Neutrophil (primary cell): ENCODE data around the gene KCNQ2.

Experiments used
- H3K27ac ChIP-seq: fragments of 200-600 bp; sonication (generic); 2 replicates; pipeline ENCODE4 v1.5.1; 2016; ENCODE audit warnings: mild to moderate bottlenecking, moderate library complexity
- H3K27me3 ChIP-seq: fragments of 200-600 bp; sonication (generic); 2 replicates; pipeline ENCODE4 v1.6.0; 2016; ENCODE audit warnings: mild to moderate bottlenecking
- H3K36me3 ChIP-seq: fragments of 200-600 bp; sonication (generic); 2 replicates; pipeline ENCODE4 v1.5.1; 2017
- H3K4me1 ChIP-seq, 2 experiments: fragments of 200-600 bp in 1 of 2; sonication (generic) in 1 of 2; 1 replicate in 1 of 2; 2 replicates in 1 of 2; pipeline versions ENCODE4 v1.5.1 to v1.6.1; 2013 to 2016; ENCODE audit warnings: low read depth in 1 of 2, low read length in 1 of 2, mild to moderate bottlenecking in 1 of 2, moderate library complexity in 1 of 2; ENCODE audit not compliant: control insufficient read depth in 1 of 2, insufficient read depth in 1 of 2
- H3K4me3 ChIP-seq, 2 experiments: fragments of 200-600 bp in 1 of 2; sonication (generic) in 1 of 2; 1 replicate in 1 of 2; 2 replicates in 1 of 2; pipeline ENCODE4 v1.5.1; 2013 to 2016; ENCODE audit warnings: low read depth in 1 of 2, low read length in 1 of 2, mild to moderate bottlenecking in 1 of 2, moderate library complexity in 1 of 2
- H3K9me3 ChIP-seq: fragments of 200-600 bp; sonication (generic); 2 replicates; pipeline ENCODE4 v1.5.1; 2016
- TF ChIP-seq, protein P1 (sequence below): fragments of 200-600 bp; sonication (generic); IDR thresholded peaks from 2 replicates; pipeline ENCODE4 v1.5.1; 2016; ENCODE audit warnings: antibody characterized with exemption

The KCNQ2 gene

DNA sequence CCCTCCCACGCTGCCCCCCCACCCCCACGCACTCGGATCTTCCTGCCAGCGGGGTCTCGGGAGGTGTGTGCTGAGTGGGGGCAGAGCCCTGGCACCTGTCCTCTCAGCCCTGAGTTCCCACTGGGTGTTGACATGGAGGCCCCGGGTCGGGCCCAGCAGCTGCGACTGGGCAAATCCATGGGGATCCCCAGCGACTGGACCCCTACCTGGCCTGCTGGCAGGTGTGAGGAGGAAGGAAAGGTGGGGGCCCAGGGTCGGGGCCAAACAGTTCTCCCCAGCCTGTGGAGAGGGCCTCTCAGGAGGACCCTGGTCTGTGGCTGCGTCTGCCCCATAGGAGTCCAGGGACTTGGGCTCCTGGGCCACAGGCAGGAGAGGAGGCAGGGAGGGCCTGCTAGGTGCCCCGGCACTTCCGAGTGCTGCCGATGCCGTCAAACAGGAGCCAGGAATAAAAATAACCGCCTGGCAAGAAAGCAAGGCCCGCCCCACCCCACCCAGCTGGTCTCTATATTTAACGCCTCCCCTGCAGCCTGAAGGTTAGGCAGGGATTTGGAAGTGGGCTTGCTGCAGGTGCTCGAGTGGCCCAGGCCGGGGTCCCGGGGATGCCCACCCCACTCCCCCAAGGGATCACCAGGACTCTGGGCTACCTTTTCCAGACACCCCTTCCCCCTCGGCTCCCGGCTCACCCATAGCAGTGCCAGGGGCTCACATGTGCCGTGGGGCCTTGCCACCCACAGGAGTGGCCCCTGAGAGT lies 27.9 kb upstream of the KCNQ2 start:
- no peak overlapping the region for H3K4me3 ChIP-seq
- H3K4me1 ChIP-seq, result peaks cover 4 to 9% of the 10 kb centered on the region in 2 experiments
- peaks cover 94% of the 10 kb centered on the region for H3K27me3 ChIP-seq
- H3K27ac ChIP-seq, result no peak overlapping the region
- TF ChIP-seq, protein P1, sequence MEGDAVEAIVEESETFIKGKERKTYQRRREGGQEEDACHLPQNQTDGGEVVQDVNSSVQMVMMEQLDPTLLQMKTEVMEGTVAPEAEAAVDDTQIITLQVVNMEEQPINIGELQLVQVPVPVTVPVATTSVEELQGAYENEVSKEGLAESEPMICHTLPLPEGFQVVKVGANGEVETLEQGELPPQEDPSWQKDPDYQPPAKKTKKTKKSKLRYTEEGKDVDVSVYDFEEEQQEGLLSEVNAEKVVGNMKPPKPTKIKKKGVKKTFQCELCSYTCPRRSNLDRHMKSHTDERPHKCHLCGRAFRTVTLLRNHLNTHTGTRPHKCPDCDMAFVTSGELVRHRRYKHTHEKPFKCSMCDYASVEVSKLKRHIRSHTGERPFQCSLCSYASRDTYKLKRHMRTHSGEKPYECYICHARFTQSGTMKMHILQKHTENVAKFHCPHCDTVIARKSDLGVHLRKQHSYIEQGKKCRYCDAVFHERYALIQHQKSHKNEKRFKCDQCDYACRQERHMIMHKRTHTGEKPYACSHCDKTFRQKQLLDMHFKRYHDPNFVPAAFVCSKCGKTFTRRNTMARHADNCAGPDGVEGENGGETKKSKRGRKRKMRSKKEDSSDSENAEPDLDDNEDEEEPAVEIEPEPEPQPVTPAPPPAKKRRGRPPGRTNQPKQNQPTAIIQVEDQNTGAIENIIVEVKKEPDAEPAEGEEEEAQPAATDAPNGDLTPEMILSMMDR, result no peak
- no peaks in the 10 kb centered on the region for H3K9me3 ChIP-seq
- H3K36me3 ChIP-seq, result no peaks in the 10 kb centered on the region

DNA sequence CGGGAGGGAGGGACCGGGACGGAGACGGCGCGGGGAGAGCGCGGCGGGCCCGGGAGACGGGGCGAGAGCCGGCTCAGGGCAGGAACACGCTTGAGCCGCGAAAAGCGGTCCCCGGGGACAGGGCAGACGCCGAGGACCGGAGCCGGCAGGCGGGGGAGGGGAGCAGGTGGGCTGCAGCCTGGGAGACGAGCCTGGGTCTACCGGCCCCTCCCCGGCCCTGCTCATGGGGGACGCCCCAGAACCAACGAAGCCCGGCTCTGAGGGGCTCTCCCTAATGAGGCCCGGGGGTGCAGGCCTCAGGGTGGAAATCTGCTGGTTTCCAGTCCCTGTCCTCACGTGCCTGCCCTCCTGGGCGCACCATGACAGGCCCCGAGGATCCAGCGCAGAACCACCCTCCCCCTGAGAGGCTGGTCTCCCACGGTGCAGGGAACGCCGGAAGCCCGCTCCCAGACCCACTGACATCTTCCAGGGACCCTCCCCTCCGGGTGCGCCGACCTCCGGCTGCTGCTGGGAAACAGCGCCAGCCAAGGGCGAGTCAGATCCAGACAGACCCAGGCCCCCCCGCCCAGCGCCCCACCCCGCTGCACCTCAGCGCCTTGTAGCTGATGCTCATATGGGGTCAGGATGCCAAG lies 27.0 kb upstream of the KCNQ2 start:
- TF ChIP-seq, protein P1, result no peak
- Histone ChIP-seq H3K36me3 (no peaks in the 10 kb centered on the region), H3K27ac (no peak overlapping the region), H3K4me1 (peaks cover 4 to 9% of the 10 kb centered on the region in 2 experiments), H3K27me3 (peaks cover 100% of the 10 kb centered on the region), H3K4me3 (no peak overlapping the region), H3K9me3 (no peaks in the 10 kb centered on the region)

DNA sequence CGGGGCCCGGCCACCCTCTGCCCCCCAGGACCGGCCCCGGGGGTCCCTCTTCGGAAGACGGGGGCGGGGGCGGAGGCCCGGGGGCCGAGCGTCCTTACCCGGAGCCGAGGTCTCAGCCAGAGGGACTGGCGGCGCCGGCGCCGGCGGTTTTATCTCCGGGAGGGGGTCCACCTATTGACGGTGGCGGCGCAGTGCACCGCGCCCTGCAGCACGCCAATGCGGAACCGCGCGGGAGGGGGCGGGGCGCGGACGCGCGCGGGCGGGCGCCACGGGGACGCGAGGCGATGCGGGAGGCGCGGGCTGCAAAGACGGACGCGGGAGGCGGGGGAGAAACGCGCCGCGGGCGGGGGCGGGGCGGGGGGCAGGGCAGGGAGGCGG lies 26.5 kb upstream of the KCNQ2 start, which contains the start of gene EEF1A2:
Gene EEF1A2, minus strand, starts transcription at position 124 of the 378 bp plus-strand sequence. CDS start 1,320 bp downstream, outside the sequence.
- peaks cover 4 to 9% of the 10 kb centered on the region in 2 experiments for H3K4me1 ChIP-seq
- peaks cover 100% of the 10 kb centered on the region for H3K27me3 ChIP-seq
- TF ChIP-seq, protein P1, result no peak
- H3K9me3 ChIP-seq, result no peaks in the 10 kb centered on the region
- no peak within 1 kb of the TSS for H3K27ac ChIP-seq
- H3K4me3 ChIP-seq, result no peak within 1 kb of the TSS
- H3K36me3 ChIP-seq, result no peaks in the 10 kb centered on the region

DNA sequence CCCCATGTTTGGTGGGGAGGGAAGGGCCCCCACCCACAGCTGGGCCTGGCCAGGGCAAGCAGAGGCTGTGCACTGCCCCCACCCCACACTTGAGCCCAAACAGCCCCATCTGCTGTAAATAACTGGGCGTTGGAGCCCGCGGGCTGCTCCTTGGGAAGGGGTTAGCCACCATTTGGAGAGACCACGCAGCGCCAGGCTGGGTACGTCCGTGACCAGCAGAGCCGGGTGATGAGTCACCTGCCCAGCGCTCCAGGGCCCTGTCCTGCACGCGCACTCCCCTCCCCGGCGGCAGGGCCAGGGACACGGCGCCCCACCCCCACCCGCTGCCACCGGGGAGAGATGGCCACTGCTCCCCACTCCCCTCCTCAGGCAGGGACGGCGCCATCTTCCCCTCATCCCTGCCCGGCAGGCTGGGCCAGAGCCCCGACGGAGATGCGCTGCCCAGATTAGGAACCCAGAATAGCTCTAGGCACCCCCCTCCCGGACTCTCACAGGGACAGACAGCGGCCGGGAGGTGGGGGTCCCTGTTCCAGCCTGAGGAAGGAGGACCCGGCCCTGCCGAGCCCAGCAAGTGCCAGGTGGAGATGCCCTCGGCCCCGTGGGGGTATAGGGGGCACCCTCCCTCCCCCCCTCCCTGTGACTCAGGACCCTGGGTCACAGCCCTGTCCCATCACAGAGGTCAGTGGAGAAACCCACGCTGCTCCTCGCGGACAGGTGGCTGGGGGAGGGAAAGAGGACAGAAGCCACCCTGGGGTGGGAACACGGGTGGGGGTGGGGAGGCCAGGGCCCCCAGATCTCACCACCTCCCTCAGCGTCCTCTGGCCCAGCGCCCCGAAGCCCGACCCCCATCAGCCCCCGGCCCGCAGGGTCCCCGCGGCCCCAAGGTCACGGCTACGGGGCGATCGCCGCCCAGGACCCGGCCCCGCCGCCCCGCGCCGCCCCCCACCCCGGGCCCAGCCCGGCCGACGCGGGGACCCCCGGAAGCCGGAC lies 25.8 kb upstream of the KCNQ2 start:
- Histone ChIP-seq H3K36me3 (no peaks in the 10 kb centered on the region), H3K4me3 (no peak overlapping the region), H3K4me1 (peaks cover 4 to 9% of the 10 kb centered on the region in 2 experiments), H3K27ac (no peak overlapping the region), H3K27me3 (peaks cover 97% of the 10 kb centered on the region), H3K9me3 (no peaks in the 10 kb centered on the region)
- TF ChIP-seq, protein P1, result no peak
